NCI-H446 treated with DMSO at 0.1 percent for 48 hours (cell line): ENCODE data around the gene PTPN21.

Experiments used
- DNase-seq: peaks from one replicate; lab custom pipeline; 2025; lab: John Stamatoyannopoulos, UW

PTPN21 gene

GRCh38 chr14:88504602-88505001 is 50.2 kb downstream of the PTPN21 start:
- no peak for DNase-seq

GRCh38 chr14:88503754-88504406 is 50.9 kb downstream of the PTPN21 start:
- no peak for DNase-seq

- DNase-seq, result no peak
Measured at GRCh38 chr14:88502740-88503139, 52.1 kb downstream of the PTPN21 start.

GRCh38 chr14:88500611-88501010 is 54.2 kb downstream of the PTPN21 start:
- no peak for DNase-seq

GRCh38 chr14:88499225-88499624 is 55.6 kb downstream of the PTPN21 start:
- DNase-seq, result no peak

- DNase-seq, result no peak
Measured at GRCh38 chr14:88496414-88496813, 58.4 kb downstream of the PTPN21 start.

GRCh38 chr14:88493392-88494185 is 61.2 kb downstream of the PTPN21 start:
- DNase-seq, result no peak

- DNase-seq, result peak; percentile 13
Measured at GRCh38 chr14:88492272-88493089, 62.3 kb downstream of the PTPN21 start.

- DNase-seq, result no peak
Measured at GRCh38 chr14:88490168-88490567, 64.6 kb downstream of the PTPN21 start.

- no peak for DNase-seq
Measured at GRCh38 chr14:88488897-88489296, 65.9 kb downstream of the PTPN21 start.

- no peak for DNase-seq
Measured at GRCh38 chr14:88488081-88488480, 66.7 kb downstream of the PTPN21 start.

GRCh38 chr14:88482524-88482923 is 72.3 kb downstream of the PTPN21 start:
- no peak for DNase-seq

GRCh38 chr14:88481794-88482193 is 73.0 kb downstream of the PTPN21 start:
- no peak for DNase-seq

- DNase-seq, result no peak
Measured at GRCh38 chr14:88481059-88481458, 73.7 kb downstream of the PTPN21 start.

GRCh38 chr14:88479574-88479987 is 75.2 kb downstream of the PTPN21 start:
- no peak for DNase-seq

- DNase-seq, result no peak
Measured at GRCh38 chr14:88478931-88479330, 75.9 kb downstream of the PTPN21 start.

- DNase-seq, result no peak
Measured at GRCh38 chr14:88477513-88478250, 77.1 kb downstream of the PTPN21 start.

- DNase-seq, result no peak
Measured at GRCh38 chr14:88476825-88477224, 78.0 kb downstream of the PTPN21 start.

- no peak for DNase-seq
Measured at GRCh38 chr14:88476214-88476774, 78.5 kb downstream of the PTPN21 start.

GRCh38 chr14:88473791-88474190 is 81.0 kb downstream of the PTPN21 start:
- no peak for DNase-seq

GRCh38 chr14:88470542-88471440 is 84.0 kb downstream of the PTPN21 start:
- DNase-seq, result no peak
